ENCODE measurements around the gene HACE1.
A peak's percentile ranks its signal among the peaks of the same experiment; 100 is the strongest.
"Not testable (repeated sequence)": the region's sequence is repeated elsewhere in the genome, so short reads cannot be mapped to it uniquely, and the experiment has no call there.

Gene HACE1

DNA sequence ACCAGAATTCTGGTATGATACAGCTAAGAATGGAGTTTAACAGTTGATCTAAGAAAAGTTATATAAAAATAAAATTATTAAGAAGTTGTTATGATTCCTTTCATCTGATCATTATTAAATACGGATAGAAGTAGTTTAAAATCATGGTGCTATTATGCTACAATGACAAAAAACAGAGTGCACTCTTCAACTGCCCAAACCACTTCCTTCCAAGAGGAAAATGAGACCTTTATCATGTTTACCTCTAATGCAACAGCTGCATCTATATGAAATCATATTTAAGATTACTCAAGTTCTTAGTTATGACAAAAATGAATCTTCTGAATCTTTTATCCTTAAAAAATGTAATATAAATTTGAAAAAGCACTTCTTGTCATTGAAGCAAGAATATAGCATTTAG, 31.2 kb downstream of the HACE1 start:
- DNase-seq (ENCODE audit: low spot score), result no peak

DNA sequence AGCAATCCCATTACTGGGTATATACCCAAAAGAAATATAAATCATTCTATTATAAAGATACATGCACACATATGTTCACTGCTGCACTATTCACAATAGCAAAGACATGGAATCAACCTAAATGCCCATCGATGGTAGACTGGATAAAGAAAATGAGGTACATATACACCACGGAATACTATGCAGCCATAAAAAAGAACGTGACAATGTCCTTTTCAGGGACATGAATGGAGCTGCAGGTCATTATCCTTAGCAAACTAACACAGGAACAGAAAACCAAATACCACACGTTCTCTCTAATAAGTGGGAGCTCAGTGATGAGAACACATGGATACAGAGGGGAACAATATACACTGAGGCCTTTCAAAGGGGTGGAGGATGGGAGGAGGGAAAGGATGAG, 38.9 kb downstream of the HACE1 start:
- not testable (repeated sequence) for DNase-seq (ENCODE audit: low spot score)

DNA sequence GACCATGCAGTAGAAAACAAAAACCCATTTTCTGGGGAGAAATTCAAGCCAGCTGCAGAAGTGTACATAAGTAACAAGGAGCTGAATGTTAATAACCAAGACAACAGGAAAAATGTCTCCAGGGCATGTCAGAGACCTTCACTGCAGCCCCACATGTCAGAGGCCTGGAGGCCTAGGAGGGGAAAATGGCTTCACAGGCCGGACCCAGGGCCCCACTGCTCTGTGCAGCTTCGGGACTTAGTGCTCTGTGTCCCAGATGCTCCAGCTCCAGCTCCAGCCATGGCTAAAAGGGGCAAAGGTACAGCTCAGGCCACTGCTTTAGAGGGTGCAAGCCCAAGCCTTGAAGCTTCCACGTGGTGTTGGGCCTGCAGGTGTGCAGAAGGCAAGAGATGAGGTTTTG, 43.6 kb downstream of the HACE1 start:
- no peak for DNase-seq (ENCODE audit: low spot score)

- DNase-seq (ENCODE audit: low spot score), result no peak
Observed at GRCh38 chr6:104814743-104815142, 45.0 kb downstream of the HACE1 start.

DNA sequence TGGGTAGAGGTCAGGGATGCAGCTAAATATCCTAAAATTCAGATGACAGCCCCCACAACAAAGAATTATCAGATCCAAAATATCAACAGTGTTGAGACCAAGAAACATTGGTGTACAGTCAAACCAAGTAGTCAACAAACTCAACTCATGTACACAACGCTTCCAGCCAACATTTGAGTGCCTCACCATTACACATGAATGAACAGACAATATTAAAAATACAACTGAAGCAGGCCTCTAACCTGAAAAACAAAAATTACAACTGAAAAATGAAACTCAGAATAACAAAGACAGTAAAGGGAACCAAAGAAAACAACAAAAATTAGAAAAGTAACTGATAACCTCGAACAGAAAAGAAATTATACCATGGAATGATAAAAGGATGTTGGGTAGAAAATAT, 46.2 kb downstream of the HACE1 start:
- no peak for DNase-seq (ENCODE audit: low spot score)

GRCh38 chr6:104809116-104809515, 50.6 kb downstream of the HACE1 start:
- DNase-seq (ENCODE audit: low spot score), result no peak

- not testable (repeated sequence) for DNase-seq (ENCODE audit: low spot score)
Observed at GRCh38 chr6:104805335-104805734, 54.4 kb downstream of the HACE1 start.

- DNase-seq (ENCODE audit: low spot score), result no peak
Observed at GRCh38 chr6:104799134-104799657, 60.5 kb downstream of the HACE1 start.

GRCh38 chr6:104796031-104796785, 63.5 kb downstream of the HACE1 start:
- no peak for DNase-seq (ENCODE audit: low spot score)

- no peak for DNase-seq (ENCODE audit: low spot score)
Observed at GRCh38 chr6:104795363-104795762, 64.4 kb downstream of the HACE1 start.

DNA sequence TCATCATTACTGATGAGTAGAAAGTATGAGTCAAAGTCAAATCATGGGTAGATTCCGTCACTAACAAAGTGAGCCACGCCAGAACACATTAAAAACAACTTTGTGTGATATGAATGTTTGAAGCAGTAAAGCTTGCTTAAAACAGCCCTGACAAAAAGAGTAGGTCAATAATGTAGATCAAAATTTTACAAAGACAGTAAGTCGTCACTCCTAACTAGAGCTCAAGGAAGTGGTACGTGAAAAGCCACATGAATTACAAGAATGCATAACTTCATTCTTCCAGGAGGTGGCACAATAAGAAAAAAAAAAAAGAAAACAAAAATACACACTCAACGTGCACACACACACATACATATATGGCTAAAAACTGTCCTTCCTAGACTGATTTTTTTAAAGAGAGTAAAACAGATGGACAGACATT, 69.9 kb downstream of the HACE1 start:
- peak; percentile 20 for DNase-seq (ENCODE audit: low spot score)

GRCh38 chr6:104788400-104788799, 71.3 kb downstream of the HACE1 start:
- no peak for DNase-seq (ENCODE audit: low spot score)

- no peak for DNase-seq (ENCODE audit: low spot score)
Observed at GRCh38 chr6:104787305-104787704, 72.4 kb downstream of the HACE1 start.

- no peak for DNase-seq (ENCODE audit: low spot score)
Observed at GRCh38 chr6:104784884-104785283, 74.8 kb downstream of the HACE1 start.

GRCh38 chr6:104771258-104771832, 88.4 kb downstream of the HACE1 start:
- DNase-seq (ENCODE audit: low spot score), result peak; percentile 31

DNA sequence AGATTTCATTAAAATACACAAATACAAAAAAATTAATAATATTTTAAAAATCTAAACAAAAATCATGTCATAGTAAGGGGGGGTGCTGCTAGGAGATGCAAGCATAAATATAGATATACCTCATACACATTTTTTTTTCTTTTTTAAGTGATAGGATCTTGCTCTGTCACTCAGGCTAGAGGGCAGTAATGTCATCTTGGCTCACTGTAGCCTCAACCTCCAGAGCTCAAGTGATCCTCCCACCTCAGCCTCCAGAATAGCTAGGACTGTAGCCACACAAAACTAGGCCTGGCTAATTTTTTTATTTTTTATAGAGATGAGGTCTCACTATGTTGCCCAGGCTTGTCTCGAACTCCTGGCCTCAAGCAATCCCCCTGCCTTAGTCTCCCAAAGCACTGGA, 90.8 kb downstream of the HACE1 start:
- no peak for DNase-seq (ENCODE audit: low spot score)

- DNase-seq (ENCODE audit: low spot score), result no peak
Observed at GRCh38 chr6:104766595-104766994, 93.1 kb downstream of the HACE1 start.

DNA sequence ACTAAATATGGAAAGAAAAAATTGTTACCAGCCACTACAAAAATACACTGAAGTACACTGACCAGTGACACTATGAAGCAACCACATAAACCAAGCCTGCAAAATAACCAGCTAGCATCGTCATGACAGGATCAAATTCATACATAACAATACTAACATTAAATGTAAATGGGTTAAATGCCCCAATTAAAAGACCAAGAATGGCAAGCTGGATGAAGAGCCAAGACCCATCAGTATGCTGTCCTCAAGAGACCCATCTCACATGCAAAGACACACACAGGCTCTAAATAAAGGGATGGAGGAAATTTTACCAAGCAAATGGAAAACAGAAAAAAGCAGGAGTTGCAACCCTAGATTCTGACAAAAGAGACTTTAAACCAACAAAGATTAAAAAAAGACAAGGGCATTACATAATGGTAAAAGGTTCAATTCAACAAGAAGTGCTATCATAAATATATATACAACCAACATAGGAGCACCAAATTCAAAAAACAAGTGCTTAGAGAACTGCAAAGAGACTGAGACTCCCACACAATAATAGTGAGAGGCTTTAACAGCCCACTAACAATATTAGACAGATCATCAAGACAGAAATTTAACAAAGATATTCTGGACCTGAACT, 104.8 kb downstream of the HACE1 start:
- no peak for DNase-seq (ENCODE audit: low spot score)

GRCh38 chr6:104753251-104753650, 106.5 kb downstream of the HACE1 start:
- no peak for DNase-seq (ENCODE audit: low spot score)

GRCh38 chr6:104750449-104750848, 109.3 kb downstream of the HACE1 start:
- no peak for DNase-seq (ENCODE audit: low spot score)

GRCh38 chr6:104739124-104739523, 120.6 kb downstream of the HACE1 start:
- not testable (repeated sequence) for DNase-seq (ENCODE audit: low spot score)

DNA sequence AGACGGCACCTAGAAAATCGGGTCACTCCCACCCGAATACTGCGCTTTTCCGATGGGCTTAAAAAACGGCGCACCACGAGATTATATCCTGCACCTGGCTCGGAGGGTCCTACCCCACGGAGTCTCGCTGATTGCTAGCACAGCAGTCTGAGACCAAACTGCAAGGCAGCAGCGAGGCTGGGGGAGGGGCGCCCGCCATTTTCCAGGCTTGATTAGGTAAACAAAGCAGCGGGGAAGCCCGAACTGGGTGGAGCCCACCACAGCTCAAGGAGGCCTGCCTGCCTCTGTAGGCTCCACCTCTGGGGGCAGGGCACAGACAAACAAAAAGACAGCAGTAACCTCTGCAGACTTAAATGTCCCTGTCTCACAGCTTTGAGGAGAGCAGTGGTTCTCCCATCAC, 122.2 kb downstream of the HACE1 start:
- not testable (repeated sequence) for DNase-seq (ENCODE audit: low spot score)

DNA sequence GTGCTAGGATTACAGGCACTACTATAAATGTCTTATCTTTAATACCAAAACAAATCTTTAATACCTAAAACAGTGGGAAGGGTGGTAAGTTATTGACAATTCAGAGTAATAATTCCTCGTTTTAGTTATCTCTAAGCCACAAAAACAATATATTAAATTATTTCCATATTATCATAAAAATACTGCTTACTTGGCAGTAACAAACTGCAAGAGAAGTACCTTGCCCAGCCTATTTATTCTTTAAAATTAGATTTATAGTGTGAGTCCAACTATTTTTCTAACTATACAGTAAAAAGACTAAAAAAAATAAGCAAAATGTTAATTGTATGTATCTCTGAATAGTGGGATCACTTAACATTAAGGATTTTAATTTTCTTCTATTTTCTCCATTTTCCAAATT, 123.2 kb downstream of the HACE1 start:
- no peak for DNase-seq (ENCODE audit: low spot score)

All from CD4-positive, alpha-beta T cell treated with Interleukin-15 for 4 hours (primary cell).